GM18873 (cell line): Measurements from ENCODE around the gene C2.

Source experiments
- ATAC-seq: cut with Tn5 transposase; IDR thresholded peaks from one replicate; pipeline ENCODE4 v1.9.1; 2021; ENCODE audit warnings: mild to moderate bottlenecking, moderate library complexity, moderate number of reproducible peaks; ENCODE audit not compliant: unreplicated experiment, low FRiP score

The C2 gene

DNA sequence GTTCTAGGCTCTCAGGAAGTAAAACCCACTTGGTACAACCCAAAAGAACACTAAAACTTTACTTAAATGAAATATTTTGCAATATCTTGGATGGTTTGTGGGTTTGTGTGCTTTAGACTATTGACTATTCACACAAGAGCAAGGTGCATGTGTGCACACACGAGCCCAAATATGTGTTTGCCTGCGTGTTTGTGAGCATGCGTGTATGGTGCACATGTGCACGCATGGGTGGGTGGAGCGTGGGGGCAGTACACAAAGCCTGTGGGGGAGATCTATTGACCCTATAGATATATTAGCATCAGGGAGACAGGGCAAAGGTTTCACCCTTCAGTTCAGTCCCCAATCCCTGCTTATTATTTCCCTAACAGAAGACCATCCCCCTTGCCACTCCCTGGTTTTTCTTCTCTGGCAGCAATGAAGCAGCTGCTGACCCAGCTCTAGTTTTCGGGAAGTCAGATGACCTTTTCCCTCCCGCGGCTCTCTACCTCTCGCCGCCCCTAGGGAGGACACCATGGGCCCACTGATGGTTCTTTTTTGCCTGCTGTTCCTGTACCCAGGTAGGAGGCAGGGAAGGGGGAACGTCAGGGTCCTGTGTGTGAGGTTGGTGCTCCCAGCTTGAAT lies at the start of gene C2:
Gene C2 (plus strand): TSS at position 476 of the 621 bp plus-strand sequence. CDS start 36 bp downstream, at position 512.
- ATAC-seq: no peak

DNA sequence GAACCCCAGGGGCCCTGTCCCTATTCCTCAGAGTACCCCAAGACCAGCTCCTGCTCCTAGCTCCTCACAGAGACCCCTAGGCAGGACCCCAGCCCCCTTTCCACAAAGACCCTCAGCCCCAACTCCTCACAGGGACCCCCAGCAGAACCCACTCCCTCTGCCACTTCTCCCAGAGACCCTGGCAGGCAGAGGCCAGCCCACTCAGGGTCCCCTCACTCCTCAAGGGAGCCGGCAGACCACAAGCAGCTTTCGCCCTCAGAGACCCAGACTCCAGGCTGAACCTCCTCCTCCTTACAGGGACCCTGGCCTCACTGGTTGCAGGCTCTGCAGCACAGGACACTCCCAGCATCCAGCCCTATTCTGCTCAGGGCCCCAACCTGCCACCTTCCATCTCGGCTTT lies 49.3 kb upstream of the C2 start:
- no peak for ATAC-seq

DNA sequence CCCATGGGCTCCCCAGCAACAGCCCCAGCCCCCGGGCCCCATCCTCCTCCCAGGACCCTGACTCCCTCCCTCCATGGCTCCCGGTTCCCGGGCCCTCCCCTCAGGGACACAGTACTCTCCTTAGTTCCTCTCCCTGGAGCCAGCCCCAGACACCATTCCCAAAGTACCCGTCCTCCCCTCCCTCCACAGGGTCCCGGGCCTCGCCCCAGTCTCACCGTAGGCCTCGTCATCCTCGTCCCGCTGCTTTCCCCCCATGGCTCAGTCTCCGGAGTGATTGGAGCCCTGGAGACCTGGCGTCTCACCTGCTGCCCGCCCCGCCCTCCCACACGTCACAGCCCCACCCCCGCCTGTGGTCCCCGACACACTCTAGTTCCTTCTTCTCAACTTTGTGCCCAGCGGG lies 48.8 kb upstream of the C2 start, which contains the start of gene SLC44A4:
Gene SLC44A4 (minus strand): TSS at position 272 of the 400 bp plus-strand sequence. CDS start 17 bp downstream, at position 255.
- ATAC-seq: no peak

DNA sequence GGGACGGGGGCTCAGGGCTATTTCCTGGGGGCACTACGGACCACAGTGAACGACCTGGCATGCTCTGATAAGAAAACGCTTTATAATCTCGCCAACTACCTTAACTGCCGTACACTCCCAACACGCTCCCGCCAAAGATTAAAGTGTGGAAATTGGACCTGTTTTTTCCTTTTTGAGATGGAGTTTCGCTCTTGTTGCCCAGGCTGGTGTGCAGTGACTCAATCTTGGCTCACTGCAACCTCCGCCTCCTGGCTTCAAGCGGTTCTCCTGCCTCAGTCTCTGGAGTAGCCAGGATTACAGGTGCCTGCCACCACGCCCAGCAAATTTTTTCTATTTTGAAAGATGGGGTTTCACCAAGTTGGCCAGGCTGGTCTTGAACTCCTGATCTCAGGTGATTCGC lies 48.4 kb upstream of the C2 start:
- ATAC-seq: no peak

DNA sequence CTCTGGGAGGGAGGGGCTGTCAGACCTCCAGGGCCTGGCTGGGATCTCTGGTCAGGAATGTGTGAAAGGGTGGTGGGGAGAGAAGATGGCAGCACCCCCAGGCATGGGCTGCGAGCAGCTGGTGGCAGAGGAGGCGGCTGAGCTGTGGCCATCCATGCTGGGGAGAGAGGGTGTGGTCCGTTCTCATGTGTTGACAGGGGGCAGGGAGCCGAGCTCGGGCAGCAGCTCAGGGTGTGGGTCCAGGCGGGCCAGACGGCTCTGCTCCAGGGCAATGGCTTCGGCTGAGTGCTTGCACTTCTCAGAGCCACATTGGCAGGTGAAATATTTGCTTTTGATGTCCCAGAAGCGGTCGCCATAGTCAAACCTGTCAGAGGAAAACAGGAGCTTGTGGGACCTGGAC lies 47.6 kb upstream of the C2 start:
- ATAC-seq: no peak

DNA sequence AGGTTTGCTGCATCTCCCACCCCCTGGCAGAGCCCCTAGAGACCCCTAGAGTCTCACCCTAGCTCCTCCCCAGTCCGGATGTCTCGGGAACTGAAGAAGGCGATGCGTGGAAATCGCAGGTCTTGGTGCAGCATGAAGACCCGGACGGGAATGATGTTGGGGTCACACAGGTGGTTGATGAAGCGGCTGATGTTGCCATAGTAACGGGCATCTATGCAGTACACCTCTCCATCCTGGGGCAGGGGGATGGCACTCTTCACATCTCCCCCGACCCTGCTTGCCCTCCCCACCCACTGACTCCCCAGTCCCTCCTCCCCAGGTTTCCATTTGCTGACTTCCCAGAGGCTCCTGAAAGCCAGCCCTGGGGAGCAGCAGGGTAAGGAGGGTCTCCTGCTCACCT lies 46.9 kb upstream of the C2 start:
- ATAC-seq: no peak

DNA sequence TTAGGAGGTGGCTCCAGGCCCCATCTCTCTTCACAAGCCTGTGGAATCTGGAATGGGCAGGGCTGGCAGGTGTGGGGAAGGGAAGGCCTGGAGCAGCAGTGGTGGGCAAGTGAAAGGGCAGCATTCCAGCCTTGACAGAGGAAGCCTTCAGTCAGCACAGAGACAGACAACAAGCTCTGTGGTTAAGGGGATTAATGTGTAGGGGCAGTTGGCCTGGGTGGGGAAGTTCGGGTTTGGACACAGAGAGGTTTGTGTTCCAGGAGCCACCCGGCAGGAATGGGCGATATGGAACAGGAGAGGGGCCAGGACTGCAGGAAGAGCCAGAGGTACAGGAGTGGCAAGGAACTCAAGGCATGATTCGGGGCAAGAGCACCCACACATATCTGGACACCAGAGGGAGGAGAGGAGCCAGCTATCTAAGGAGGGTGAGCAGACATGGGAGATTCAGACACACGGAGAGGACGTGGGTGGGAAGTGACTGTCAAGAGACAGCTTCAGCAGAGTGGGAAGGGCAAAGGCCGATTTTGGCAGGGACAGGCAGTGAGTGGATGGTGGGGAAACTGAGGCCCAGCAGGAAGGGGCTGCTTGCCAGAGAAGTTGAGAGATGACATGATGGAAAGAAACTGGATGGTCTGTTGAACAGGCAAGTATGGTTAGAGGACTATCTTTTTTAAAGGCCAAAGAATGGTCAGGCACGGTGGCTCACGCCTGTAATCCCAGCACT lies 46.2 kb upstream of the C2 start:
- ATAC-seq: no peak

DNA sequence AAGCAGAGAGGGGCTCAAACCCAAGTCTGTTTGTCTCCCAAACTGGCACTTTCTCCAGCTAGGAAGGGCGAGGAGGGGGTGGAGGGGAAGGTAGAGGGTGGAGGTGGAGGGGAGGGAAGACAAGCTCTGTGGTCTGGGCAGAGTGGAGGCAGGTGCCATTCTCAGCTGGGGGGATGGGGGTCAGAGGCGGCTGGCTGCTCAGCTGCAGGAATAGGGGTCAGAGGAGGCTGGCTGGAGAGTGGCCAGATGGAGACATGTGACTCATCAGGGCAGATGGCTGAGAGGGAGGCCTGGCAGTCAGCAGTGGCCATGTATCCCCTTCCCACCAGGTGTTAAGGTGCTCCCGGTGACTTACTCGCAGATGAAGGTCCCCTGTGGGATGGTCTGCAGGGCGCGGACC lies 45.2 kb upstream of the C2 start:
- ATAC-seq: no peak

DNA sequence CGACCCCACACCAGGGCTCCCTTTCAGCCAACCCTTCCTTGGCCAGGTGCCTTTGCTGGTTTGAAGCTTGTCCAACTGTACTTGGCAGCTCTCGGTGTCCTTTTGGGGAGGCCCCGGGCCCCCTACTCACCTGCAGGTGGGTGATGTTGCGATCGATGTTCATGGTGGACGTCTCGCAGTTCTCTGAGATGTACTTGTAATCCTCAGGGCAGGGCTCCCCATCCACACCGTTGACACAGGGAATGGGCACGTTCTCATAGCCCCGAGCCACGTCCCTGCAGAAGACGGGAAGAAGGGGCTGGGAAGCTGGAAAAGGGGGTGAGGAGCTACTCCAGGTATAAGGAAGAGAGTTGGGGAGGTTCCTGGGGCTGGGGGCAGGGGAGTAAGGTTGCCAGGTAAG lies 43.8 kb upstream of the C2 start:
- no peak for ATAC-seq

DNA sequence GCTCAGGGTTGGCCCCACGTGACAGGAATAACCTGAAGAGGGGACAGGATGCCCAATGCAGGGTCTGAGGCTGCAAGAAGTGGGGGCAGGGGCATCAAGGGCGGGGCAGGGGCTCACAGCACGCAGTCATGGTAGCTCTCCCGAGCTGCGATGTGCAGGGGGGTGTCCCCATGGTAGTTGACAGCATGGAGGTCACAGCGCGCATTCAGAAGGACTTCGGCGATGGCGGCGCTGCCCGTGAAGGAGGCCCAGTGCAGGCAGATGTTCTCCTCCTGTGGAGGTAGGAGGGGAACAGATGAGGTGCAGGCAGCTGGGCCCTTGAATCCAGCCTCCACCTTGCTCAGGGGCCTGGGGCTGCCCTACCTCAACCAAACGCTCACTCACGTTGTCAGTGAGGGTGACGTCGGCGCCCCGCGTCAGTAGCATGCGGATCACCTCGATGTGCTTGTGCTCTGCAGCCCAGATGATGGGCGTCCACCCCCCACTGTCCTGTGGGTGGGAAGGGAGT lies 42.9 kb upstream of the C2 start:
- no peak for ATAC-seq

DNA sequence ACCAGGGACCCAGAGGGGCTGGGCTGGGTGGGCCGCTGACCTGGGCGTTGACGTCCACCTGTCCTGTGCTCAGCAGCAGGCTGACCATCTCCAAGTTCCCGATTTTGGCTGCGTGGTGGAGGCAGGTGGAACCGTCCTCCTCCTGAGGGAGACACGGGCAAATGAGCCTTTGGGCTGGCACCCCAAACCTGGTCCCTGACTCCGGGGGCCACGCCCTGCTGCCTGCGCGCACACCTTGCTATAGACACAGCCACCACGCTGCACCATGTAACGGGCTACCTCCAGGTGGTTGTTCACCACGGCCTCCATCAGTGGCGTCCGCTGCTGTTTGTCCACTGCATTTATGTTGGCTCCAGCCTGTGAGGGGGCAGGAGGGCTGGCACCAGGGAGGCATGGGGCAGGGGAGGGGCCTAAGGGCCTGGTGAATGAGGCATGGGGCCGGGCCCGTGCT lies 41.0 kb upstream of the C2 start:
- ATAC-seq: no peak

DNA sequence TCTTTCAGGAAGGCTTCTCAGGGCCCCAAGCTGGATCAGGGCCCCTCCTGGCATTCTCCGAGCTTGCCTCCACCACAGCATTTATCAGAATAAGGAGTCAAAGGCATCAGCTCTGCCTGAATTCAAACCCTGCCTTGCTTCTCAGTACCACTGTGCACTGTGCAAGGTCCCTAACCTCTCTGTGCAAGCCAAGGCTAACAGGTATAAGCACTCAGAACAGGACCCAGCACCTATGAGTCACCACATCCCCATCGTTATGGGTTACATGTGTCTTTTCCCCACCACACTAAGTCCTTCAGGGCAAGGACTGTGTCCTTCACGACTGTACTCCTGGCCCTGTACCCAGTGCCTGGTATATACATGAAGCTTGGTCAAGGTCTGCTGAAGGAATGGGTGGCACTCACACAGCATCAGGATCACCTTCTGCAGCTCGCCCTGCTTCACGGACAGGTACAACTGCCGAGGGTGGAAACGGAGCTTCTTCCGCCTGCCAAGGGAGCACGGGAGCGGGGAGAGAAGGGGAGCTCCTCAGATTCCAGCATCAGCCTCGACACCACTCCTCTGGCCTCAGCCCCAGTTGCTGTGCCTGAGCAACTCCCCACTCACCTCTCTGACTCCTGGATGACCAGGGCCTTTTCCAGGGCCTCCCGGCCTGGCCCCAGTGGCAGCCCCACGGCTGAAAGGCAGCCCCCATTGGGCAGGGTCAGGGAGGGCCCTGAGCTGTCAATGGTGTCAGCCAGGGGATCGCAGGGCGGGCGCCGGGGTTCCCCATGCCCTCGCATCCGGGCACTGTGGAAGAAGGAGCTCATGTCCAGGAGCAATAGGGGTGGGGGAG lies 40.1 kb upstream of the C2 start:
- no peak for ATAC-seq

DNA sequence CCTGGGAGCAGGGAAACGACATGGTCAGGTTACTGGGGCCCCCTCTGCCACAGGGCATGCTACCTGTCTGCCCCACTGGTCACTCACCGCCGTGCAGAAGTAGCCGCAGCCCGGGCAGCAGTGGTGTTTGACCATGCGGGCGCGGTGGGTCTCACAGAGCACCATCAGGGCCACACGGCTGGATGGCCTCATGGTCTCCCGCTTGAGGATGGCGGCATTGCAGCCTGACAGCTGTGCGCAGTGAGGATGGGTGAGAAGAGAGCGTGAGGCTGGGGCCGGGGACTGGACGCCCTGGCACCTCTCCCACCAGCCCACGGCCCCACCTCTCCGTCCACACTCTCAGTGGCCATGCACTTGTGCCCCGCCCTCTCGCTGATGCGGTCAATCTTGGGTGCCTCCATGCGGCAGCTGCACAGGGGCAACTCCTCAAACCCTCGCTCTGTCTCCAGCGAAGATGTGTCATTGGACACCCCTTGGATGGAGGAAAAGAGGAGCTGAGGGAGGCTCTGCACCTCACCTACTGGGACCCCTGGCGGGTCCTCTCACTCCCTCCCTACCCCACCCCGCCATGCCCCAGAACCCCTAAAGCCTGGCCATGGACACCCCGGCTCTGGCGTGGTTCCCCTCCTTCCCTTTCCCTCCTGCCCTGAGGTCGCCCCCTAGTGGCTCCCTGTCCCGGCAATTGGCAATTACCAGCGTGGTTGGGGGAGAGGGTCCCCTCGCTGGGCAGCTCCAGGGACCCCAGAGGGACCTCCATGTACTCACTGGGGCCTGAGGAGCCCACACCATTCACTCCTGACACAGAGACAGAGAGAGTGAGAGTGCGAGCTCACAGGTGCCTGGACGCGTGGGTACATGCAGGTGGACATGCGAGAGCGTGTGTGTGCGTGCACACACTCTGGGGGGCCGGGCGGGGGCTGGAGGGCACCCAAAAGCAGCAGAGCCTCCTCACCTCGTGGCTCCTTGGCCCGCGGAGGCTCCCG lies 39.0 kb upstream of the C2 start:
- ATAC-seq: no peak

DNA sequence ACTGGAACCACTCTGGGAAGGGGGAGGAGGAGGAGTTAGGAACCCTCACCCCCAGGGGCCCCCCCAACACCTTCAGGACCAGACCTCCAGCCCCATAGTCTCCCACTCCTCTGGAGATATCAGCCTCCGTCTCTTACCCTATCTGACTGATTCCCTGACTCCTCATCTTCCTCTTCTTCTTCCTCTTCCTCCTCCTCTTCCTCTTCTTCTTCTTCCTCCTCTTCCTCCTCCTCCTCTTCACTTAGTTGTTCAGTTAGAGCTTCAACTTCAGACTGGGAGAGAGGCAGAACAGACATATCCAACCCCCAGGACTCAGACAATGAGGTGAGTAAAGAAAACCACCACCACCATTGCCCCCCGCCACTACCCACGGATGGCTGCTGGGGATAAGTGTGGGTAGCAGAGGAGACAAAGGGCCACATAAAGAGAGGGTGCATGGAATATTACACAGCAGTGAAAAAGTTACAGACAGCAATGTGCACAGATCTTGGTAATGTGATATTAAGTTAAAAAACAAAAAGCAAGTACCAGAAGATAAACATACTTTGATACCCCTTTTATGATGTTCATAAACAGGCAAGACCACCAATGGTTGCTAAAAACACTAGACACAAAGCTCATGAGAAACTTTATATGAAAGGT lies 38.1 kb upstream of the C2 start:
- no peak for ATAC-seq

DNA sequence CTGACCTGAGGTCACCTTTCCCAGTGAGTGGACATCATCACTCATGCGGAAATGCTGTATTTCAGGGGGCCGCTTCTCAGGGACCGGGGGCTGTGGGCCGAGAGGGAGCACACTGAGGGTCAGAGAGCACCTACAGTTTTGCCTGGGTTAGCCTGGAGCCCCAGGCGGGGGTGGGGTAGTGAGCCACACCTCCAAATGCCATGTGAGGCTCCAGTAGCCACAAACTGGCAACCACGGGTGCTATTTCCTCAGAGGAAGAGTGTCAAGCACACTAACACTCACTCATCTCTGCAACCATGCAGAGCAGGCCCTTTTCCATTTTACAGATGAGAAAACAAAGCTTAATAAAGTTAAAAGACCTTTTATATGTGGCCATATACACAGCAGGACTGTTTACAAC lies 34.7 kb upstream of the C2 start:
- no peak for ATAC-seq

DNA sequence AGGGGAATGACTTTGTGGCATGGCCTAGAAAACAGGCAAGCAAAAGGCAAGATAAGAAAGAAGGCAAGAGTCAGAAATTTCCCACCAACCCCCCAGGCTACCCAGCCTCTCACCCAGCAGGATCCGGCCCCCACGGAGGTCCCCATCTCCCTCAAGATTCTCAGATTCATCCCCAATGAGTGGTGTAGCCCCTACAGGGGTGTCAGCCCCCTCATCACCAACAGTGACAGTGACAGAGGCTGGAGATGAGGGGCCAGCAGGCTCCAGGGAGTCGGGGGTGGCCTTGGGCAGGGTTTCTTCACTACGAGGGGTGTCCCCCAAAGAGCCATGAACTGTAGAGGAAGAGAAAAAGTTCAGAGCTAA lies 31.0 kb upstream of the C2 start:
- no peak for ATAC-seq

DNA sequence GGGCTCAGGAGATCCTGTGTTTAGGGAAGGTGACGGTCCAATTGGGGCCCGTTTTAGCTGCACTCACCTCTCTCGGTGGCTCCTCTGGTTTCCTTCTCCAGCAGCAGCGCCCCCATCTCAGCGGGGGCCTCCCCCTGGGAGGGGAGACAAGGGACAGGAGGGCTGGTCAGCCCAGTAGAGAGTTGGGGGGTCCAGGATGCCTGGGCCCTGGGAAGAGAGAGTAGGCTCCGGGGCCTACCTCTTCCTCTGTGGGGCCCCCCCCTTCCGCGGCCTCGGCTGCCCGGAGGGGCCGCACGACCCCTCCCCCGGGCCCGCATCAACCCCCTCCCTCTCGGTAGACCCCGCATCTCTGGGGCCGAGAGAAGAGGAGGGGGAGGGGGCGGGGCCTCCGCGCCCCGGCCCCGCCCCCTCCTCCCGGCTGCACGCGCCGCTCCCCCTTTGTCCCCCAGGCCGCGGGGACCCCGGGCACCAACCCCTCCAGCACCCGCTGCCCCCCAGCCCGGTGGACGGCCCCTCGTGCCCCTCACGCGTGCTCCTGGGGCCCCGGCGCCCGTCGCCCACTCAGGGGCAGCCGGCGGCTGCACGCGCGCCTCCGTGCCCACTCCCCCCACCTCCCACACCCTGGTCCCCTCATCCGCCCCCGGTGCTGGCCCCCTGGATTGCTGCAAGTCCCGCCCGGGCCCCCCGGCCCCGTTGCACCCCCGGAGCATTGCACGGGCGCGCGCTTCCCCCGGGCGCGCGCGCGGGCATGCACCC lies 30.5 kb upstream of the C2 start:
- no peak for ATAC-seq

DNA sequence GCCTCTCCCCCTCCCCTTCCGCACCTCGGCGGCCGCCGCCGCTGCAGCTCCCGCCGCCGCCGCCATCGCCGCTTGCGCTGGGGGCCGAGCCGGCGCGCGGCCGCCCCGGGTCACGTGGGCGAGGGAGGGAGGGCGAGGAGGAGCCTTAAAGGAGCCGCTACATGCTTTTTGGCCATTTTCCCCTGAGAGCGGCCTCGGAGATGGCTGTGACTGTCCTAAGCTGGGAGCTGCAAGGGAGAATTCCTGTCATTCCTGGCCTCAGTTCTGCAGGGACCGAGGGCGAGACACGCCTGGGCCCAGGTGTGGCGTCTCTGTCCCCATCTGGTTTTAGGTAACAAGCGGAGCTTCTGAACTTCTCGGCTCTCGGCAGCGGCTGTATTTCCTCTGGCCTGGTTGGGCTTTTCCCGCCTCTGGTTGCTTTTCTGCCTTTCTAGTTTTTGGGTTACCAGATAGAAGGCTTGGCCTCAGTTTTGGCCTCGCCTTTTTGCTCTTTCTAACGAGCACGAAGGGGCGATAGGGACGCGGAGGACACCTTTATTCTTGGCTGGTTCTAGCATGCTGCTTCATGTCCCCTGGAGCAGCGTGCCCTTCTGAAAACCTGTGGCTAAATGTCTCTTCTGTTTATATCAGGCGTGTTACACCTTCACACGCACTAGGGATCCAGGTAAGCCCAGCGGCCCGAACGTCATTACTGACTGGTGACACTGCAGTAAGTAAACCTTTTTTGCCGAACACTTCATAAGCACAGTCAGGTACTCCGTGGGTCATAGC lies 29.7 kb upstream of the C2 start, which contains the start of gene EHMT2:
Gene EHMT2 (minus strand): TSS at position 87 of the 771 bp plus-strand sequence. CDS start 21 bp downstream, at position 66.
- ATAC-seq: no peak
